Activated B cell treated with CpG ODN at 0.5 μM for 24 hours (primary cell): Measurements from ENCODE around the gene LRGUK. TPM values are rescaled to one million over a fixed set of nuclear protein-coding genes. Genes with fewer than 3 reads are reported as not detected.

Experiments
- ATAC-seq: fragments of 200-7000 bp; cut with Tn5 transposase; one replicate; pipeline ENCODE4 v1.10.0; 2021; ENCODE audit warnings: low read depth, mild to moderate bottlenecking, moderate library complexity
- CTCF ChIA-PET: fragments of 350-600 bp; sonication (Branson Sonifier 250); formaldehyde crosslinking; loops from one replicate; lab custom pipeline; 2021; ENCODE audit warnings: antibody characterized with exemption; lab: Charles Lee
- POLR2A ChIA-PET: fragments of 350-600 bp; sonication (Branson Sonifier 250); formaldehyde crosslinking; loops from one replicate; lab custom pipeline; 2021; ENCODE audit warnings: antibody characterized with exemption; lab: Charles Lee
- DNase-seq: peaks from one replicate; pipeline ENCODE4 v3.0.0; 2022
- H3K27ac Mint-ChIP-seq: one replicate; pipeline ENCODE4 v1.8.0; 2020; ENCODE audit warnings: mixed read lengths
- H3K27me3 Mint-ChIP-seq: one replicate; pipeline ENCODE4 v1.8.0; 2021; ENCODE audit warnings: mixed read lengths
- H3K36me3 Mint-ChIP-seq: one replicate; pipeline ENCODE4 v1.8.0; 2021; ENCODE audit warnings: low read depth, mixed read lengths
- H3K4me1 Mint-ChIP-seq: one replicate; pipeline ENCODE4 v1.8.0; 2021; ENCODE audit warnings: mixed read lengths
- H3K4me3 Mint-ChIP-seq: one replicate; pipeline ENCODE4 v1.8.0; 2020; ENCODE audit warnings: mild to moderate bottlenecking, mixed read lengths
- H3K9me3 Mint-ChIP-seq: one replicate; pipeline ENCODE4 v1.8.0; 2020; ENCODE audit warnings: mixed read lengths
- CTCF ChIP-seq: fragments of 200-600 bp; IDR thresholded peaks from one replicate; pipeline ENCODE4 v1.8.0; 2022; ENCODE audit warnings: antibody characterized with exemption, mild to moderate bottlenecking
- intact Hi-C: fragments of 100-400 bp; cut with micrococcal nuclease; formaldehyde crosslinking; loops from one replicate; pipeline ENCODE4 v1.15.1; 2024
- total RNA-seq: library from RNA; stranded (reverse); gene quantifications from 2 replicates; pipeline ENCODE4 v1.2.3, GENCODE V29; 2022

LRGUK gene
- total RNA-seq, 1 donor from 2014 or later, result 1.0 TPM

- Mint-ChIP-seq H3K9me3 (peaks cover 2% of the 10 kb centered on the region), H3K27me3 (peaks cover 7% of the 10 kb centered on the region), H3K4me3 (no peak overlapping the region), H3K36me3 (no peaks in the 10 kb centered on the region), H3K27ac (no peak overlapping the region), H3K4me1 (no peaks in the 10 kb centered on the region)
- DNase-seq (no peak), ATAC-seq (no peak)
- ChIA-PET POLR2A (no interaction called here), CTCF (no interaction called here)
- TF ChIP-seq CTCF, result no peak
- intact Hi-C loops, result no loop called here
These were observed 119.2 kb downstream of the LRGUK start for GRCh38 chr7:134246347-134246746.

GRCh38 chr7:134246761-134247160 lies 119.6 kb downstream of the LRGUK start:
- no peaks in the 10 kb centered on the region for H3K36me3 Mint-ChIP-seq
- H3K27me3 Mint-ChIP-seq, result peaks cover 5% of the 10 kb centered on the region
- intact Hi-C loops, result no loop called here
- no peaks in the 10 kb centered on the region for H3K4me1 Mint-ChIP-seq
- ChIA-PET POLR2A (no interaction called here), CTCF (no interaction called here)
- H3K27ac Mint-ChIP-seq, result no peak overlapping the region
- H3K4me3 Mint-ChIP-seq, result no peak overlapping the region
- no peak for TF ChIP-seq CTCF
- peaks cover 2% of the 10 kb centered on the region for H3K9me3 Mint-ChIP-seq
- ATAC-seq (no peak), DNase-seq (no peak)

- Mint-ChIP-seq H3K4me1 (no peaks in the 10 kb centered on the region), H3K27me3 (peaks cover 4% of the 10 kb centered on the region), H3K4me3 (no peak overlapping the region), H3K36me3 (no peaks in the 10 kb centered on the region), H3K9me3 (peaks cover under 1% of the 10 kb centered on the region), H3K27ac (no peak overlapping the region)
- TF ChIP-seq CTCF, result no peak
- CTCF ChIA-PET, result no interaction called here
- POLR2A ChIA-PET, result no interaction called here
- no peak for DNase-seq
- no peak for ATAC-seq
- intact Hi-C loops, result no loop called here
These were observed 121.1 kb downstream of the LRGUK start for GRCh38 chr7:134248196-134248595.

GRCh38 chr7:134254311-134254710 lies 127.2 kb downstream of the LRGUK start:
- CTCF ChIA-PET, result no interaction called here
- no peaks in the 10 kb centered on the region for H3K4me1 Mint-ChIP-seq

GRCh38 chr7:134255814-134256213 lies 128.7 kb downstream of the LRGUK start:
- DNase-seq (no peak), ATAC-seq (no peak)
- H3K4me3 Mint-ChIP-seq, result no peak overlapping the region
- no peak overlapping the region for H3K27ac Mint-ChIP-seq
- TF ChIP-seq CTCF, result no peak
- intact Hi-C loops, result no loop called here
- no peaks in the 10 kb centered on the region for H3K27me3 Mint-ChIP-seq
- H3K9me3 Mint-ChIP-seq, result peaks cover 2% of the 10 kb centered on the region
- no peaks in the 10 kb centered on the region for H3K4me1 Mint-ChIP-seq
- ChIA-PET POLR2A (interaction anchor here (0.7 kb wide), 1 partner anchor 1292 kb away, joined by 4 read pairs; no protein-coding TSS in a partner anchor), CTCF (no interaction called here)
- H3K36me3 Mint-ChIP-seq, result no peaks in the 10 kb centered on the region

More at GRCh38 chr7:134254311-134254710, 127.2 kb downstream of the LRGUK start:
- no peak overlapping the region for H3K27ac Mint-ChIP-seq
- TF ChIP-seq CTCF, result no peak
- ATAC-seq, result no peak
- DNase-seq, result no peak
- no peak overlapping the region for H3K4me3 Mint-ChIP-seq
- intact Hi-C loops, result no loop called here
- POLR2A ChIA-PET, result no interaction called here
- H3K9me3 Mint-ChIP-seq, result peaks cover 2% of the 10 kb centered on the region
- no peaks in the 10 kb centered on the region for H3K36me3 Mint-ChIP-seq
- H3K27me3 Mint-ChIP-seq, result no peaks in the 10 kb centered on the region
